ENCODE data around the gene ACTR8.

The ACTR8 gene

GRCh38 chr3:53862241-53862640, 19.7 kb downstream of the ACTR8 start:
- DNase-seq = no peak

- no peak for DNase-seq
These were observed 21.8 kb downstream of the ACTR8 start for GRCh38 chr3:53860196-53860595.

GRCh38 chr3:53859178-53859577, 22.8 kb downstream of the ACTR8 start:
- no peak for DNase-seq

GRCh38 chr3:53858096-53858741, 23.7 kb downstream of the ACTR8 start:
- no peak for DNase-seq

GRCh38 chr3:53856964-53857363, 25.0 kb downstream of the ACTR8 start:
- no peak for DNase-seq

DNA sequence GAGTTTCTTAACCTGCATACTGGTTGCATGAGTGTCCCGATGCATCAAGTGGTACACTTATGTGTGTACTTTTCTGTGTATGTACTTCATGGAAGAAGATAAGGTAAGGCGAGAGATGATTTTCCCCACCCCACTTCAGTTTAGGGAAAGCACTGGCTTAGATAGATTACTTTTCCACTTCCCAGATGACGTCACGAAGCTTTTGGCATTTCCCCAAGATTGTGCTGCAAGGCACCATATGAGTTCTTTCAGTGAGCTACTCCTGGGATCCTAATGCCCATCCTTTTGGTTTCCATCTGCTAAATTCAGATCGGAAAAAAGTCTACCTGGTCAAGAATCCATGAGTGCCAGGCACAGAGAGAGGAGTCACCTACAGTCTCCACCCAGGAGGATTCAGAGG, 31.1 kb downstream of the ACTR8 start:
- DNase-seq = no peak

GRCh38 chr3:53849916-53850315, 32.0 kb downstream of the ACTR8 start:
- no peak for DNase-seq

GRCh38 chr3:53846851-53847155, 35.1 kb downstream of the ACTR8 start:
- DNase-seq = no peak

DNA sequence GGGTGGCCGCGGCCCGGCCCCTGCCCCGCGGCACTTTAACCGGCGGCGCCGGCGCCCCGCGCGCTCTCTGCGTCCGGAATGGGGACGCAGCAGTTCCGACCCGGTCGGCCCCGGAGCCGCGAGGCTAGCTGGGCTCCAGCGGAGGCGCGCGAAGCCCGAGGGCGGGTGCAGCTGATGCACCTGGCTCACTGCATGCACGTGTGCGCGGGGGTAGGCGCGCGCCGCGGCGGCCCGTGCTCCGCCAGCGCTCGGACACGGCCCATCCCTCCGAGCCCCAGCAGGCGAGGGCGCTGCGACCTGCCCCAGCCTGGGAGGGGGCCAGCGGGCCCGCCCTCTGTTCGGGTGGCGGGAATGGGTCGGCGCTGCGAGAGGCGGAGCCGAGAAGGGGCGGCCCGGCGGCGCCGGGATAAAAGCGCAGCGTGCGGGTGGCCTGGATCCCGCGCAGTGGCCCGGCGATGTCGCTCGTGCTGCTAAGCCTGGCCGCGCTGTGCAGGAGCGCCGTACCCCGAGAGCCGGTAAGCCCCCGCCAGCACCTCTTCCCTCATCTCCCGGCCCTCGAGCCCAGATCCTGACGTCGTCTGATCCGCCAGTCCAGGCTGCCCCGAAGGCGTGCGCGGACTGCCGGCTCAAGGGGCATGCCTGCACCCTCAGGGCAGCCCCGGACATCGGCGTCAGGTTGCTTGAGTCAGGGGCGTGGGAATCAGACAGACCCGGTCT, 35.7 kb downstream of the ACTR8 start, which contains the start of the genes CHDH and IL17RB:
CHDH (minus strand) TSS at position 286 of the 717 bp plus-strand sequence. CDS start 22,411 bp downstream, outside the sequence.
IL17RB (plus strand) TSS at position 435 of the 717 bp plus-strand sequence; CDS start at position 456, 21 bp downstream.
- no peak for DNase-seq

DNA sequence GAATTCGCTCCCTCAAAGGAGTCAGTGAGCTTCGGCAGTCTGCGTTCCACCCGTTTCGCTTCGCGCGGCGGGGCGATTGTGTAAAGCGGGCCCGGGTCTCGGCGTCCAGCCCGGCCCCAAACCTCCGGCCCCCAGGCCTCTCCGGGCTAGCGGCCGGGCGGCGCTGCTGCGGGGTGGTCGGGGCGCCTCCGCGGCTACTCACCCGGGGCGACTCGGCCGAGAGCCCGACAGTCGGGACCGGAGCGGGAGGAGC, 36.1 kb downstream of the ACTR8 start:
- DNase-seq = no peak

GRCh38 chr3:53845103-53845880, 36.7 kb downstream of the ACTR8 start:
- DNase-seq = peak in 1 of 2 experiments; percentile 9

GRCh38 chr3:53844262-53845102, 37.5 kb downstream of the ACTR8 start:
- peak in 1 of 2 experiments; percentile 26 for DNase-seq

DNA sequence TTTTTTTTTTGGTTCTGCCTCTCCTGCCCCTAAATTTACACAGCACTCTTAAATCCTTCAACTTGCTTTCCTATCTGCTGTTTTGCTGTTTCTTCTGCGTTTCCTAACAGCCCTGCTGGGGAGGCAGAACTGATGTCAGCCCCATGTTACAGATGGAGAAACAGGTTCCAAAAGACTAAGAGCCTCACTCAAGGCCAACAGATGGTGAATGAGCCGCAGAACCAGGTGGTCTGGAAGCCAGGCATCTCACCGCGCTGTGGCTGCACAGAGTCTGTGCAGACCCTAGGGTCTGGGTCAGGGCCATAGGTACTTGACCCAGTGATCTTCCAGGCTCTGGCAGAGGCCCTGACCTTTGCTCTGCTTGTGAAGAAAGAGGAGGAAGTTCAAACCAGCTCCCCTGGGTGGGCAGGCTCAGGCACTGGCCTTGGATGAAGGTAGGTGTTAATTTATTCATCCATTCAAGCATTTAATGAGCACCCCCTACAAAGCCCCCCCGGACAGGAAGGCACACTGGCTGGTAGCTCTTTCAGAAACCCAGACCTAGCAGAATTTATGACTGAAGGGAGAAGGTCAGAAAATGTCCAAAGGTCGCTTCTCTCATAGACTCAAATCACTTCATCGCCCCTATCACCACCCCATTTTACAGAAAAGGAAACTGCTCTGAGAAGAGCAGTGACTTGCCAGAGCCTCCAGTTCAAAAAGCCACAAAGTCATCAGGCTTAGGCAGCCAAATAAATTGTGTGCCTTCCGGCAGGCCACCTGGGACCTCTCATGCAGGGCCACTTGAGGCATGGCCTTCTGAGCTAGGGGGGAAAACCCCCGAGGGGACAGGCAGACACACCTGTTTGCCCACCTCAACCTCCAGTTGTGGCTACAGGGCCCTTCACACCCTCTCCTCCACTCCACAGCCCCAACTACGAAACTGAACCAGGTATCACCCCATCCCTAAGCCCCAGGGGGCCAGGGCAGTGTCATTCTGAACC, 38.5 kb downstream of the ACTR8 start:
- peak; percentile 24 to 57 for DNase-seq

DNA sequence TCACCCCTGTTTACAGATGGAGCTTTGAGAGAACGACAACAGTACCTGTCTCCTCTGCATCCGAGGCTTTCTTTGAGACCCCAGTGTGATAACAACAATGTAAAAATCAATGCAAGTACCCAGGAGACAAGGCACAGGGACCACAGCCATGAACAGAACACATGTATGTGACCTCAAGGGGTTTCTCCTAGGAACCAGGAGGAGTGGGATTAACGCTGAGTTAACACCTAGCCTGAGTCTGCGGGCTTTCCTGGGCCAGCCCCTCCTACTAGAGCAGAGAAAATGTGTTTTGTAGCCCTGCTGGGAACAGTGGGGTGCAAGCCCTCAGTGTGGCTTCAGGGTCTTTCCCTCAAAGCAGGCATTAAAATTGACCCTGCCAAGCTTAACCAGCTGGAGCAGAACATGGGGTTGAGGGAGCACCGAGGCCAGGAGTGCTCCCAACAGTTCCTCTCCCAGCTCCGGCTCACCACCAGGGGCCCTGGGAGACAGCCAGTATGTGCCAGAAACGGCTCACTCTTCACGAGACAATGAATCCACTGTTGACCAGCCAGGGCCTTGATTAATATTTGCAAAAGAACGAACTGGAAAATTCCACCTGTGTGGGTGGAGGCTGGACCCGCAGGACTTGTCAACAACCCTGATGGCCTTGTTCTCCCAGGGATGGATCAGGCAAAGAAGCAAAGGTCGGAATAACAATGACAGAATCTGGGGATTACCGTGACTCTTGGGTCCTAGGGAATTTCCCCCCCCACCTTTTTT, 39.3 kb downstream of the ACTR8 start:
- peak; percentile 58 to 86 for DNase-seq

- DNase-seq = no peak
These were observed 40.7 kb downstream of the ACTR8 start for GRCh38 chr3:53841296-53841695.

DNA sequence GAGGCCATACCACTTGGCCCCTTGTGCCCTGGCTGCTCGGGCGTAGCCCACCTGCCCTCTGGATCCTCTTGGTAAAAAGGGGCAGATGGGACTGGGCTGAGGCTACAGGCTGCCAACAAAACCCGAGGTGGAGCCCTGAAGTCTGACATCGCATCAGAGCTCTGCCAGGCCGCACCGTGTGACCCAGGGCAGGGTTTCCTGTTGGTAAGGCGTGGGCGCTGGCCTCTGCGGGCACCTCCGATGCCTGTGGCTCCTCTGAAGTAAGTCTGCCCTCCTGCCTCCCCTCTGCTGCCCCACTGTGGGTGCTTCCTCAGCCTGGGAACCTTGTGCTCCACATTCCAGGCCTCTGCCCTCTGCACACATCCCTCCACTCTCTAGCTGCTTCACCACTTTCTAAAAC, 44.6 kb downstream of the ACTR8 start:
- no peak for DNase-seq

- no peak for DNase-seq
These were observed 45.7 kb downstream of the ACTR8 start for GRCh38 chr3:53836084-53836872.

GRCh38 chr3:53835257-53835656, 46.7 kb downstream of the ACTR8 start:
- no peak for DNase-seq

GRCh38 chr3:53834429-53835095, 47.4 kb downstream of the ACTR8 start:
- no peak for DNase-seq

- no peak for DNase-seq
These were observed 48.3 kb downstream of the ACTR8 start for GRCh38 chr3:53833700-53834099.

Data from cerebellar nuclear complex (tissue), 1 donor.